ENCODE measurements around the gene FRYL.

The FRYL gene

GRCh38 chr4:48554606-48555005 lies 225.5 kb downstream of the FRYL start:
- DNase-seq (ENCODE audit: low spot score), result no peak

GRCh38 chr4:48553720-48554119 lies 226.4 kb downstream of the FRYL start:
- DNase-seq (ENCODE audit: low spot score), result no peak

GRCh38 chr4:48546336-48546735 lies 233.7 kb downstream of the FRYL start:
- DNase-seq (ENCODE audit: low spot score), result peak; percentile 34

- DNase-seq (ENCODE audit: low spot score), result no peak
Observed at GRCh38 chr4:48543796-48544195, 236.3 kb downstream of the FRYL start.

- DNase-seq (ENCODE audit: low spot score), result no peak
Observed at GRCh38 chr4:48542888-48543287, 237.2 kb downstream of the FRYL start.

- DNase-seq (ENCODE audit: low spot score), result no peak
Observed at GRCh38 chr4:48539597-48539996, 240.5 kb downstream of the FRYL start.

GRCh38 chr4:48538358-48538757 lies 241.7 kb downstream of the FRYL start:
- DNase-seq (ENCODE audit: low spot score), result no peak

- DNase-seq (ENCODE audit: low spot score), result no peak
Observed at GRCh38 chr4:48526406-48526805, 253.7 kb downstream of the FRYL start.

GRCh38 chr4:48518143-48518542 lies 261.9 kb downstream of the FRYL start:
- no peak for DNase-seq (ENCODE audit: low spot score)

GRCh38 chr4:48509543-48509942 lies 270.5 kb downstream of the FRYL start:
- DNase-seq (ENCODE audit: low spot score), result no peak

GRCh38 chr4:48506716-48507115 lies 273.4 kb downstream of the FRYL start:
- no peak for DNase-seq (ENCODE audit: low spot score)

- DNase-seq (ENCODE audit: low spot score), result no peak
Observed at GRCh38 chr4:48504352-48504751, 275.7 kb downstream of the FRYL start.

- no peak for DNase-seq (ENCODE audit: low spot score)
Observed at GRCh38 chr4:48504026-48504330, 276.1 kb downstream of the FRYL start.

GRCh38 chr4:48503233-48504025 lies 276.6 kb downstream of the FRYL start:
- no peak for DNase-seq (ENCODE audit: low spot score)

GRCh38 chr4:48499551-48500066 lies 280.5 kb downstream of the FRYL start:
- no peak for DNase-seq (ENCODE audit: low spot score)

GRCh38 chr4:48498895-48499294 lies 281.2 kb downstream of the FRYL start:
- DNase-seq (ENCODE audit: low spot score), result no peak

- DNase-seq (ENCODE audit: low spot score), result peak; percentile 43
Observed at GRCh38 chr4:48495941-48496340, 284.1 kb downstream of the FRYL start.

- DNase-seq (ENCODE audit: low spot score), result no peak
Observed at GRCh38 chr4:48493452-48494100, 286.5 kb downstream of the FRYL start.

GRCh38 chr4:48491514-48492176 lies 288.4 kb downstream of the FRYL start:
- no peak for DNase-seq (ENCODE audit: low spot score)

GRCh38 chr4:48490680-48491513 lies 289.2 kb downstream of the FRYL start:
- no peak for DNase-seq (ENCODE audit: low spot score)

- DNase-seq (ENCODE audit: low spot score), result no peak
Observed at GRCh38 chr4:48490012-48490679, 289.9 kb downstream of the FRYL start, which contains the start of gene ZAR1. Gene ZAR1, plus strand, starts transcription at chr4:48490252. Its CDS starts 40 bp downstream, at chr4:48490292.

- DNase-seq (ENCODE audit: low spot score), result no peak
Observed at GRCh38 chr4:48489683-48490011, 290.4 kb downstream of the FRYL start.

All from hematopoietic multipotent progenitor cell treated with erythropoietin and hydrocortisone succinate and interleukin-3 and kit ligand, for 17 days (in vitro differentiated cells).